HG03045 (cell line): ENCODE measurements around the gene PRDX3.
"Not testable (repeated sequence)": the region's sequence is repeated elsewhere in the genome, so short reads cannot be mapped to it uniquely, and the experiment has no call there.

Experiments
- ATAC-seq: cut with Tn5 transposase; IDR thresholded peaks from one replicate; pipeline ENCODE4 v1.9.1; 2021; ENCODE audit warnings: mild to moderate bottlenecking, moderate library complexity; ENCODE audit not compliant: unreplicated experiment

PRDX3 gene

GRCh38 chr10:119165171-119166117, 13.2 kb downstream of the PRDX3 start, which contains the start of gene SFXN4:
Gene SFXN4 (minus strand): TSS chr10:119165714. CDS start chr10:119165647, 67 bp downstream.
- ATAC-seq = peak; percentile 92

DNA sequence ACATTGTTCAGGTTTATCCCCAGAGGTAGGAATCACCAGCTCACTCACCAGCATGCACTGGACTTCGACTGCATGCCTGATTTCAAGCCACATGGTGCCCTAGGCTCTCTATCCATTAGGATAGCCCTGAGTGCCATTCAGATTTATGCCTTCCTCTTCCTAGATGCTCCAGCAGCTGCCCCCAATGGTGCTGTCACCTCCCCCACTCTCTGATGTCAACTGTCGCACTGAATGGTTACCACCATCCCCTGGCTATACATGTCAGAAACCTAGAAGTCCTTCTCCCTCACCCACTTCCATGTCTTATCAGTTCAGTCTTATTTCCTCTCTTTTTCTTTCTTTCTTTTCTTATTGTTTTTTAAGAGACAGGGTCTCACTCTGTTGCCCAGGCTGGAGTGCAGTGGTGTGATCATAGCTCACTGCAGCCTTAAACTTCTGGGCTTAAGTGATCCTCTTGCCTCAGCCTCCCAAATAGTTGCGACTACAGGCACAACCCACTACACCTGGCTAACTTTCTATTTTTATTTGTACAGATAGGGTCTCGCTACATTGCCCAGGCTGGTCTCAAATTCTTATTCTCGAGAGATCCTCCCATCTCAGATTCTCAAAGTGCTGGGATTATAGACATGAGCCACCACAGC, 16.0 kb downstream of the PRDX3 start:
- ATAC-seq = no peak

DNA sequence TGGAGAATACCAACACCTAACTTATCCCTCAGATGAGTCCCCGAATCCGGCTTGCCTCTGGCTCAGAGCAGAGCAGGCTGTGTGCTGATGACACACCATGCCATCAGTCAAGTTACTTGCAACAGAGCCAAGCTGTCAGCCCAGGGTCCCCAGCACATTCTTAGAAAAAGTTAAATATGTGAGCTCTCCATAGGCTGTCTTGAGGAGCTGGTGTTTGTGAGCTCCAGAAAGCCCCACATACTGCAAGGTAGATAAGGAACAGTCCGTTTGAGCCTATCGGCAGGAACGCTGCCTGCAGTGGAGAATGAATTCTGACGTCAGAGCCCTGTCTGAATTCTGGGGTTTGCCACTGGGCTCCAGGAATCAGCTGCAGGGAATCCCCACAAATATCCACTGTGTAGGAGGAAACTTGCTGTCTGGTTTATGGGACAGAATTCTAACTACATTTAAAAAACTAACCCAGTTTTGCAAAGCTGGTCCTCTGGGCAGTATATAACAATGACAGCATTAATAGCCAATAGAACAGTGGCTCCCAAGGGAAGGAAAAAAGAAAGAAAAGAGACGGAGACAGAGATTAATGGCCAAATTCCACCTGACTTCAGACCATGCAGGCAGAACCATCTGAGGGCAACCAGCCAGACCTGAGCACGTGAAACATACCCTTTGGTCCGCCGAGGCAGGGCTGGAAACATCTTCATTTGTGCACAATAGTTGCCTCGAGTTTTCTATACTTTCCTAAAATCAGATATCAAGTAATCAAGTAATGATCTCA, 16.7 kb downstream of the PRDX3 start:
- ATAC-seq = no peak

- no peak for ATAC-seq
Observed at GRCh38 chr10:119159332-119159731, 19.3 kb downstream of the PRDX3 start.

- ATAC-seq = no peak
Observed at GRCh38 chr10:119153661-119154060, 25.0 kb downstream of the PRDX3 start.

DNA sequence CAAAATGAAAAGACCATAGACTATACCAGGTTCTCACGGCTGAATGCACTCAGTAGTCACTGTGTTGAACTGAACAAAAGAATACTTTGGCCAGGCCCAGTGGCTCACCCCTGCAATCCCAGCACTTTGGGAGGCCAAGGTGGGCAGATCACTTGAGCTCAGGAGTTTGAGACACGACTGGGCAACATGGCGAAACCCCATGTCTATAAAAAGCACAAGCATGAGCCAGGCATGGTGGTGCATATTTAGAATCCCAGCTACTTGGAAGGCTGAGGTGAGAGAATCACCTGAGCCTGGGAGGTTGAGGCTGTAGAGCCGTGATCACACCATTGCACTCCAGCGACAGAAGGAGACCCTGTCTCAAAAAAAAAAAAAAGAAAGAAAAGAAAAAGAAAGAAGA, 25.6 kb downstream of the PRDX3 start:
- ATAC-seq = no peak

- not testable (repeated sequence) for ATAC-seq
Observed at GRCh38 chr10:119151601-119152000, 27.0 kb downstream of the PRDX3 start.

DNA sequence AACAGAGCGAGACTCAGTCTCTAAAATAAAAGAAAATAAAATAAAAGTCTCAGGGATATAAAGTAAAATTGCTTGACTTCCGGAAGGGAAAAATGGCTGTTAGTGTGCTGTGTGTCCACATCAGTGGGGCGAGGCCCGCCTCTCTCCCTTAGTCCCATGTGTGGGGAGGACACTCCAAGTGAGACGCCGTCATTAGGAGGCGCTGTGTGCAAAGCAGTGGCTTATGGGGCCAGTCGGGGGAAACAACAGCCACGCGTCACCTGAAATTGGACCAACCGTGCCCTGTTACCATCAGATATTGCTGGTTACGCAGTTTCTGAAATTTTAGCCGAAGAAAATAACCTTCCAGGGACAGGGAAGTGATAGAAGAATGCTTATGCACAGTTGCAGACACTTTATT, 28.9 kb downstream of the PRDX3 start:
- ATAC-seq = no peak

GRCh38 chr10:119149157-119149556, 29.5 kb downstream of the PRDX3 start:
- no peak for ATAC-seq

DNA sequence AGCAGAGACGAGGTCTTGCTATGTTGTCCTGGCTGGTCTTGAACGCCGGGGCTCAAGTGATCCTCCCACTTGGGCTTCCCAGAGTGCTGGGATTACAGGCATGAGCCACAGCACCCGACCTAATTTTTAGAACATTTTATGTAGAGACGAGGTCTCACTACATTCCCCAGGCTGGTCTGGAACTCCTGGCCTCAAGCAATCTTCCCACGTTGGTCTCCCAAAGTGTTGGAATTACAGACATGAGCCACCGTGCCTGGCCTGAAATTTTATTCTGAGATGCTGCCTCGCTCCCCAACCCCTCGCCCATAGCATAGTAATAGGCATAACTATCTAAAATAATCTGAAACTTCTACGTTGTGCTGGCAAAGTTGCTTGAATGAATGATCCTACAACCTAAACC, 35.0 kb downstream of the PRDX3 start:
- ATAC-seq = no peak

- ATAC-seq = no peak
Observed at GRCh38 chr10:119140603-119141245, 37.9 kb downstream of the PRDX3 start.

GRCh38 chr10:119139464-119140067, 39.0 kb downstream of the PRDX3 start:
- no peak for ATAC-seq

GRCh38 chr10:119138346-119139306, 40.0 kb downstream of the PRDX3 start:
- no peak for ATAC-seq

DNA sequence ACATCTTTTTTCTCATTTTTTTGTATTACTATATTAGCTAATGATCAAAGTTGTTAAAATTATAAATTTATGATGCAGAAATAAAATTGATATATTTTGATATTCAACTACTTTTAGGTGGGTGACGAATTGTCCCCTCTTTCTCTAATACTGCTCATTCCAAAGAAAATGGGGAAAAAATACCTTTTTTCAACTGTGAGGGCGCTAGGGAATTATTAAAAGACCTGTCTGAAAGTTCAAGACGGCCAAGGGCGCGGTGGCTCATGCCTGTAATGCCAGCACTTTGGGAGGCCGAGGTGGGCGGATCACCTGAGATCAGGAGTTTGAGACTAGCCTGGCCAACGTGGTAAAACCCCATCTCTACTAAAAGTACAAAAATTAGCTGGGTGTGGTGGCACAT, 40.7 kb downstream of the PRDX3 start:
- ATAC-seq = not testable (repeated sequence)

- no peak for ATAC-seq
Observed at GRCh38 chr10:119136084-119136483, 42.5 kb downstream of the PRDX3 start.

DNA sequence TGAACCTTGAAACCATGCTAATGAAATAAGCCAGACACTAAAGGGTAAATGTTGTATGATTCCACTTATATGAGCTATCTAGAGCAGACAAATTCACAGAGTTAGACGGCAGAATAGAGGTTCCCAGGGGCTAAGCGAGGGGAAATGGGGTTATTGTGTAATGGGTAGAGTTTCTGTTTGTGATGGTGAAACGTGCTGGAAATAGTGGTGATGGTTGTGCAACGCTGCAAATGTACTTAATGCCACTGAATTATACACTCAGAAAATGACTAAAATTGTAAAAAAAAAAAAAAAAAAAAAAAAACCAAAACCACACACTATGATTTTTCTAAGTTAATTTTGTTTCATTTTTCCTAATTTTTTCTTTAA, 43.1 kb downstream of the PRDX3 start:
- ATAC-seq = no peak

DNA sequence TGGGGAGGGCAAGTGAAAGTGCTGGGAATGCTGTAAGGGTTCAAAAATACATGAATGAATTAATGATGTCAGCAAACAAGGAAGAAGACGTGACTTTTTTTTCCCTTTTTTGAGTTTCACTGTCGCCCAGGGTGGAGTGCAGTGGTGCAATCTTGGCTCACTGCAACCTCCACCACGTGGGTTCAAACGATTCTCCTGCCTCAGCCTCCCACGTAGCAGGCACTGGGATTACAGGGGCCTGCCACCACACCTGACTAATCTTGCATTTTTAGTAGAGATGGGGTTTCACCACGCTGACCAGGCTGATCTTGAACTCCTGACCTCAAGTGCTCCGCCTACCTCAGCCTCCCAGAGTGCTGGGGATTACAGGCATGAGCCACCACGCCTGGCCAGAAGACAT, 44.7 kb downstream of the PRDX3 start:
- no peak for ATAC-seq

DNA sequence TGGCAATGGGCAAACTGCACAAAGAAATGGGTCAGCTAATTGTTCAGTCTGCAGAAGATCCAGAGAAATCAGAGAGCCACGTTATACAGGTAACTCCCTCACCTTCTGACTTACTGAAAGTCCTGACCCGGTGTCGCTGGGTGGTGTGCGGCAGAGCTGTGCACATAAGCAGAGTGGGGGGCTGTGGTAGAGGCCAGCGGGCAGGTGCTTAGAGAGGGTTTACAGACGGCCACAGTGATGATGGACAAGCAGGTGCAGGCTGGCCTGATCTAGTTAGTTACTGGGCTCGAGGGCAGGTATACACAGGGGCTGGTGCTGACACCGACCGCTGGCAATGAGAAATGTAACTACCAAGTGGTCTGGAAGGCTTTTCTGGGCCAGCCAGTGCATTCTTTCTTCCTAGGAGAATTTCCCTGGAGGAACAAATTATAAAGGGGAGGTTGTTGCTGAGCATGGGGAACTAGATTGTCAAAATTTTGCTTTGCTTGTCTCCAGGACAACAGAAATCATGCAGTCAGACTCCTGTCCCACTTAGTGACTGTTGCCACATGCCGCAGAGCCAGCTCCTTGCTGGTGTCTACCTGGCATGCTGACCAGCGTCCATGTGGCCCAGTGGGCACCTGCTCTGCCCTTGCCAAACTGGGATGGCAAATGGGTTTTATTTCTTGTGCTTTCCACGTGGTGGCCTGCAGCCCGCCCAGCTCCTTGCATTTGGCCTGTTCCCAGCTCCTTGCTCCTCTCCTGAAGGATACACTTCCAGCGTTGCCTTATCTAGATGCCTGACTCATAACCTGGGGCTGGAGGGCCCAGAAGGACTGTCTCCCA, 45.9 kb downstream of the PRDX3 start:
- no peak for ATAC-seq
